ENCODE results near the gene DCTN3. TPM values are rescaled to one million over a fixed set of nuclear protein-coding genes. Genes with fewer than 3 reads are reported as not detected.
A peak's percentile ranks its signal among the peaks of the same experiment; 100 is the strongest.

The DCTN3 gene
- total RNA-seq, 2 donors from 2014 or later: 36.1 to 39.9 TPM

DNA sequence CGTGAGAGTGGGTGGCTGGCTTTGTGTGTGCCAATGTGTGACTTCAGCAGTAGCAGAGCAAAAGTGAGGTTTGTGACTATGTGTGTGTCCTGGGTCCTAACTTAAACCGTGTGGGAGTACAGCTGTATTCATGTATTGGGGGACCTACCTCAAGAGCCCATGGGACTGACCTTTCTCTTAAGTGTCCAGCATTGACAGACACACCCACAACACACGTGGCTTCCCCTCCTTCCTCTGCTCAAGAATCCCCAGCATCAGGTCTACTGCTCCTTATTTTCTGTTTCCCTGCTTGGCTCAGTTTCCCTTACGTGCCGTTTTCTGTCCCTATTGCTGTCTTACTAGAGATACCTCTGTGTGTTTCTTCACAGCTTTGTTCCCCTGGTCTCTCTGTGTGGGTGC is 32.3 kb upstream of the DCTN3 start:
- intact Hi-C loops (cut with DNase I): no loop called here
- H3K9me3 ChIP-seq: no peaks in the 10 kb centered on the region
- H3K27ac ChIP-seq: peak overlapping the region in 3 of 4 donors; percentile 71 to 75 (median 71)
- no peak for ATAC-seq
- no peak for DNase-seq
- 43 to 55% methylated on average over 5 of the region's 5 CpGs for WGBS, 2 donors
- H3K27me3 ChIP-seq: no peaks in the 10 kb centered on the region
- TF ChIP-seq, protein P1, sequence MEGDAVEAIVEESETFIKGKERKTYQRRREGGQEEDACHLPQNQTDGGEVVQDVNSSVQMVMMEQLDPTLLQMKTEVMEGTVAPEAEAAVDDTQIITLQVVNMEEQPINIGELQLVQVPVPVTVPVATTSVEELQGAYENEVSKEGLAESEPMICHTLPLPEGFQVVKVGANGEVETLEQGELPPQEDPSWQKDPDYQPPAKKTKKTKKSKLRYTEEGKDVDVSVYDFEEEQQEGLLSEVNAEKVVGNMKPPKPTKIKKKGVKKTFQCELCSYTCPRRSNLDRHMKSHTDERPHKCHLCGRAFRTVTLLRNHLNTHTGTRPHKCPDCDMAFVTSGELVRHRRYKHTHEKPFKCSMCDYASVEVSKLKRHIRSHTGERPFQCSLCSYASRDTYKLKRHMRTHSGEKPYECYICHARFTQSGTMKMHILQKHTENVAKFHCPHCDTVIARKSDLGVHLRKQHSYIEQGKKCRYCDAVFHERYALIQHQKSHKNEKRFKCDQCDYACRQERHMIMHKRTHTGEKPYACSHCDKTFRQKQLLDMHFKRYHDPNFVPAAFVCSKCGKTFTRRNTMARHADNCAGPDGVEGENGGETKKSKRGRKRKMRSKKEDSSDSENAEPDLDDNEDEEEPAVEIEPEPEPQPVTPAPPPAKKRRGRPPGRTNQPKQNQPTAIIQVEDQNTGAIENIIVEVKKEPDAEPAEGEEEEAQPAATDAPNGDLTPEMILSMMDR (IDR thresholded peaks at IDR 0.05): no peak
- no peak for TF ChIP-seq POLR2A (IDR thresholded peaks at IDR 0.05)
- H3K36me3 ChIP-seq (replicated peaks in 1 of 2; ENCODE audit: insufficient read depth in 1 of 2, low read depth in 2 of 2): no peaks in the 10 kb centered on the region
- peaks cover 60% of the 10 kb centered on the region for H3K4me1 ChIP-seq
- no peak overlapping the region for H3K4me3 ChIP-seq

DNA sequence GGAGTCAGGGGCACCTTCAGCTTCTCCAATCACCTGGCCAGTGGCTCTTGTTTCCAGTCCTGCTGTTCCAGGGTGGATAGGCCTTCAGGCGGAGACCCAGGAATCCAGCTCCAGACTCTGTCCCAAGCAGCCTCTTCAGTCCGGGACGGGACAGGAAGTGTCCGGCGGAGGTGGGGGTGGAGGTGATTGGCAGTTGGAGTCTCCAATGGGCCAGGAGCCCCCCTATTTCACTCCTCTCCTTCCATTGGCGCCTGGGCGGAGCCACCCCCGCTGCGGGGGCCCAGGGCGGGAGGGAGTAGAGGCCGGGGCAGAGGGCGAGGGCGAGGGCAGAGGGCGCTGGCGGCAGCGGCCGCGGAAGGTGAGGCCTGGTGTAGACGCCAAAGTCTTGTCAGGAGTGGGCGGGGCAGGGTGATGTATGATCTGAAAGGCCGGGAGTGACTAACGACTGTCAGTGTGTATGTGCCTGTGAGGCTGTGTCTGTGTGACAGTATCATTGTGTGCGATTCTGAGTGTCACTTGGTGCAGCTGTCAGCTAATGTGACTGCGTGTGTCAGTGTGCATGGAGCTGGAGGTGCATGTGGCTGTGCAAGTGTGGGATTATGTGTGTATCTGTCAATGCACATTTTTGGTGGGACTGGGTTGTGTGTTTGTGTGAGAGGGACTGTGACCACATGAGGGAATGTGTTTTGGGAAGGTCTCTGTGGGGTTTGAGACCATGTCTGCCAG is 31.7 kb upstream of the DCTN3 start, which contains the start of gene IL11RA:
Gene IL11RA, plus strand, starts transcription at position 310 of the 726 bp plus-strand sequence. CDS start 3,033 bp downstream, outside the sequence.
- peak; percentile 62 for ATAC-seq
- H3K27me3 ChIP-seq: no peaks in the 10 kb centered on the region
- H3K27ac ChIP-seq: peak within 1 kb of the TSS; percentile 60 to 75 (median 71)
- TF ChIP-seq, protein P1 (IDR thresholded peaks at IDR 0.05): no peak
- no peak for TF ChIP-seq POLR2A (IDR thresholded peaks at IDR 0.05)
- no peaks in the 10 kb centered on the region for H3K9me3 ChIP-seq
- peaks cover 66% of the 10 kb centered on the region for H3K4me1 ChIP-seq
- DNase-seq: peak; percentile 64 to 72 (median 72)
- no peak within 1 kb of the TSS for H3K4me3 ChIP-seq
- WGBS, 2 donors: 14 to 24% methylated on average over 16 to 23 of the region's 24 CpGs
- no peaks in the 10 kb centered on the region for H3K36me3 ChIP-seq (replicated peaks in 1 of 2; ENCODE audit: insufficient read depth in 1 of 2, low read depth in 2 of 2)
- intact Hi-C loops (cut with DNase I): no loop called here

DNA sequence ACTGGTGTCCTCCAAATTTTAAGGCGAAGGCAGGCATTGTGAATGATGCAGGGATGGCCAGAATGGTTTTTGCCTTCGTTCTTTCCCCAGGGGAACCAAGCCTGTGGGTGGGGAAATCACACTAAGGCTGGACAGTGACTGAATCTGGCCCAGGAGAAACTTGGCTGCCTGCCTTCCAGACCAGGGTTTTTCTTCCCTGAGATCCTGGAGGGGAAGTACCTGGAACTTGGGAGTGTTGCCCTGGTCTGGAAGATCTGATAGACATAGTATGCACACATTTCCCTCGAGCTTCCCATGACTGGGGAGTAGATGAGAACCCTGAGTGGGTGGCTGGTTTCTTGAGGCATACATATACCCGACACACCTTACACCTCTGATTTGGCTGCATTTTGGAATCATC is 31.0 kb upstream of the DCTN3 start:
- TF ChIP-seq POLR2A (IDR thresholded peaks at IDR 0.05): no peak
- TF ChIP-seq, protein P1 (IDR thresholded peaks at IDR 0.05): no peak
- H3K27ac ChIP-seq: peak overlapping the region; percentile 60 to 75 (median 71)
- H3K4me3 ChIP-seq: no peak overlapping the region
- no peaks in the 10 kb centered on the region for H3K27me3 ChIP-seq
- DNase-seq (peak in 3 of 4 donors; percentile 44 to 66 (median 46)), ATAC-seq (no peak)
- H3K9me3 ChIP-seq: no peaks in the 10 kb centered on the region
- intact Hi-C loops (cut with DNase I): no loop called here
- peaks cover 68% of the 10 kb centered on the region for H3K4me1 ChIP-seq
- H3K36me3 ChIP-seq (replicated peaks in 1 of 2; ENCODE audit: insufficient read depth in 1 of 2, low read depth in 2 of 2): no peaks in the 10 kb centered on the region
- 49 to 61% methylated on average over 4 of the region's 4 CpGs for WGBS, 2 donors

DNA sequence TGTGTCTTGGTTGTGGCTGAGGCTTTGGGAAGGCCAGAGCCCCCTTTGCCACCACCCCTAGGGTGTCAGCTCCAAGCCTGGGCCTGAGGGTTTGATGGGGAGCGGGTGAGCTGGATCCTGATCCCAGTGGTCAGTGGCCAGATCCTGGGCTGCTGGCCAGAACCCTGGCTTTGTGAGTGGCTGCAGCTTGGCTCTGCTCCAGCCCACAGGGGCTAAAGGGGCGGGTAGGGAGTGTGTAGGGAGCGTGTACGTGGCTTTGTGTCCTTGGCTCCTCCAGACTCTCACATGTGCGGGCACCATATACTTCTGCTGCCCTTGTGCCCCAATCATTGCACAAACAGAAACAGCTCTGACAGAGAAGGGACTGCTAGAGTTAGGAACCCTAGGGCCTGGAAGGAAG is 30.5 kb upstream of the DCTN3 start:
- DNase-seq: no peak
- H3K9me3 ChIP-seq: no peaks in the 10 kb centered on the region
- no peak for ATAC-seq
- 65% methylated on average over 5 of the region's 5 CpGs; no CpG with 5 or more reads in 1 of the 2 donors for WGBS, 2 donors
- peaks cover 73% of the 10 kb centered on the region for H3K4me1 ChIP-seq
- H3K27ac ChIP-seq: peak overlapping the region in 2 of 4 donors; percentile 71
- no peak for TF ChIP-seq POLR2A (IDR thresholded peaks at IDR 0.05)
- TF ChIP-seq, protein P1 (IDR thresholded peaks at IDR 0.05): no peak
- no peak overlapping the region for H3K4me3 ChIP-seq
- no peaks in the 10 kb centered on the region for H3K27me3 ChIP-seq
- no peaks in the 10 kb centered on the region for H3K36me3 ChIP-seq (replicated peaks in 1 of 2; ENCODE audit: insufficient read depth in 1 of 2, low read depth in 2 of 2)
- intact Hi-C loops (cut with DNase I): no loop called here

Measured in body of pancreas (tissue), 4 donors.